Adrenal gland (tissue), 5 donors: ENCODE data around the gene TSPAN18.

Experiments used
- POLR2A ChIP-seq, 2 donors: fragments of 450-650 bp; IDR thresholded peaks; one replicate each; pipeline ENCODE4 v1.6.1; 2017; ENCODE audit warnings: antibody characterized with exemption in 2 of 2, mild to moderate bottlenecking in 2 of 2, moderate library complexity in 1 of 2
- TF ChIP-seq, protein P1 (sequence below), 6 experiments: fragments of 450-650 bp in 4 of 6; fragments of 200-600 bp in 2 of 6; sonication (generic) in 1 of 6; IDR thresholded peaks; 1 replicate in 5 of 6; 2 replicates in 1 of 6; pipeline versions ENCODE4 v1.5.1 to v1.8.0; 2016 to 2021; ENCODE audit warnings: antibody characterized with exemption in 6 of 6, mild to moderate bottlenecking in 2 of 6, moderate library complexity in 1 of 6
- donor health status: DM: no; HTN: no; CAD: no.

DNA sequence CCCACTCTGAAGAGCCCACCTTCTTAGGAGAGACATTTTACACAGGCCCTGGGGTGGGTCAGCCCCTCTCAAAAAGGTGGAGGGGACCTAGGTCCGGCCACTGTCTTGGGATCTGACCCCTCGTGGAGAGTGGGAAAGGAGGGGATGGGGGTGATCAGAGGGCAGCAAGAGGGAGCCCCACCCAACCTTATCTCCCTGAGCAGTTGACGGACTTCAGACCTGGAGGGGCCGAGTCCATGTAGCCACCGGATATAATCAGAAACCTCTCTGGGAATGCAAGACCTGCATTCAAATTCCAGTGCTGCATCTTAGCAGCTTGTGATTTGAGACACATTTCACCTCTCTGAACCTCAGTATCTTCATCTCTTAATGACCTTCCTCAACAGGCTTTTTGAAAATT lies 179.9 kb downstream of the TSPAN18 start:
- TF ChIP-seq, protein P1, sequence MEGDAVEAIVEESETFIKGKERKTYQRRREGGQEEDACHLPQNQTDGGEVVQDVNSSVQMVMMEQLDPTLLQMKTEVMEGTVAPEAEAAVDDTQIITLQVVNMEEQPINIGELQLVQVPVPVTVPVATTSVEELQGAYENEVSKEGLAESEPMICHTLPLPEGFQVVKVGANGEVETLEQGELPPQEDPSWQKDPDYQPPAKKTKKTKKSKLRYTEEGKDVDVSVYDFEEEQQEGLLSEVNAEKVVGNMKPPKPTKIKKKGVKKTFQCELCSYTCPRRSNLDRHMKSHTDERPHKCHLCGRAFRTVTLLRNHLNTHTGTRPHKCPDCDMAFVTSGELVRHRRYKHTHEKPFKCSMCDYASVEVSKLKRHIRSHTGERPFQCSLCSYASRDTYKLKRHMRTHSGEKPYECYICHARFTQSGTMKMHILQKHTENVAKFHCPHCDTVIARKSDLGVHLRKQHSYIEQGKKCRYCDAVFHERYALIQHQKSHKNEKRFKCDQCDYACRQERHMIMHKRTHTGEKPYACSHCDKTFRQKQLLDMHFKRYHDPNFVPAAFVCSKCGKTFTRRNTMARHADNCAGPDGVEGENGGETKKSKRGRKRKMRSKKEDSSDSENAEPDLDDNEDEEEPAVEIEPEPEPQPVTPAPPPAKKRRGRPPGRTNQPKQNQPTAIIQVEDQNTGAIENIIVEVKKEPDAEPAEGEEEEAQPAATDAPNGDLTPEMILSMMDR (IDR thresholded peaks at IDR 0.05), result no peak
- TF ChIP-seq POLR2A (IDR thresholded peaks at IDR 0.05), result no peak
